ENCODE data around the gene VWDE.

VWDE gene

DNA sequence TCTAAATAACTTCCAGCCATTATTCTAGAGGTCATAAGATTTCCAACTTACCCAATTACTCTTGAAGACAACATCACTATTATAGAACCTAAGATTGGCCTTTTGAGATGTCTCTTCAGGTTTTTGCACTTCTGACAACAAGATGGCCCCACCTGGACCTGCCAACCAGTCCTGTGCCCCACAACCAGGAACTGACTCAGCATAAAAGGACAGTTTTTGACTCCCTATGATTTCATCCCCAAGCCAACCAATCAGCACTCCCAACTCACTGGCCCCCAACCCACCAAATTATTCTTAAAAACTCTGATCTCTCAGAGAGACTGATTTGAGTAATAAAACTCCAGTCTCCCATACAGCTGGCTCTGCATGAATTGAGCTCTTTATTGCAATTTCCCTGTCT is 98.2 kb downstream of the VWDE start:
- Histone ChIP-seq H2AFZ (ENCODE audit: low read depth, low read length) (no peak overlapping the region), H3K79me2 (ENCODE audit: low read length) (no peaks in the 10 kb centered on the region), H3K9me3 (ENCODE audit: insufficient read depth, low read length) (no peaks in the 10 kb centered on the region), H3K27ac (ENCODE audit: low read length) (no peak overlapping the region), H3K9ac (ENCODE audit: low read length) (no peak overlapping the region), H3K27me3 (ENCODE audit: low read depth, low read length) (0 out of 2 replicates have a peak, but pooled peaks cover 10% of the 10 kb centered on the region), H3K36me3 (replicated peaks; ENCODE audit: low read depth, low read length) (no peaks in the 10 kb centered on the region), H4K20me1 (ENCODE audit: insufficient read depth, low read length) (no peaks in the 10 kb centered on the region), H3K4me3 (ENCODE audit: low read length) (no peak overlapping the region), H3K4me1 (ENCODE audit: low read length) (no peaks in the 10 kb centered on the region), H3K4me2 (ENCODE audit: low read length) (no peak overlapping the region)
- TF ChIP-seq EZH2phosphoT487 (IDR thresholded peaks at IDR 0.05; ENCODE audit: low read depth) = no peak

DNA sequence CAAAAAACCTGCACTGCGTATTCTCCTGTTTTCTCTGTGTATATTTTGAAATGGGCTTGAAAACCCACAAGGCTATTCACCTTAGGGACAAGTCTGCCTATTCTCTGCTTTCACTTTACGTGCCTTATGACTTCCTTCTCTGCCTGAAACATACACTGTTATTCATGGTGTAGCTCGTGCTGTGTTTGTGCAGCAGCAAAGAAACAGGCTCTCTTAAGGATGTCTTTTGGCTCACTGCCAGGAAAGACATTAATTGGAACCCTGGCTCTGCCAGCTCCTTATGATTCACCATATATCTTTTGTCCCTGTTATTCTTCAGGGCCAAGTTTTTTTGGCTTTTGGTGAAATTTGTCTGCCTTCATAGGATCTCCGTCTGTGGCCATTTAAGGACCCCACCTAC is 100.2 kb downstream of the VWDE start:
- H3K4me2 ChIP-seq (ENCODE audit: low read length) = no peak overlapping the region
- no peak overlapping the region for H3K4me3 ChIP-seq (ENCODE audit: low read length)
- no peak overlapping the region for H3K9ac ChIP-seq (ENCODE audit: low read length)
- H3K27me3 ChIP-seq (ENCODE audit: low read depth, low read length) = 0 out of 2 replicates have a peak, but pooled peaks cover 3% of the 10 kb centered on the region
- H3K79me2 ChIP-seq (ENCODE audit: low read length) = no peaks in the 10 kb centered on the region
- TF ChIP-seq, protein P1, sequence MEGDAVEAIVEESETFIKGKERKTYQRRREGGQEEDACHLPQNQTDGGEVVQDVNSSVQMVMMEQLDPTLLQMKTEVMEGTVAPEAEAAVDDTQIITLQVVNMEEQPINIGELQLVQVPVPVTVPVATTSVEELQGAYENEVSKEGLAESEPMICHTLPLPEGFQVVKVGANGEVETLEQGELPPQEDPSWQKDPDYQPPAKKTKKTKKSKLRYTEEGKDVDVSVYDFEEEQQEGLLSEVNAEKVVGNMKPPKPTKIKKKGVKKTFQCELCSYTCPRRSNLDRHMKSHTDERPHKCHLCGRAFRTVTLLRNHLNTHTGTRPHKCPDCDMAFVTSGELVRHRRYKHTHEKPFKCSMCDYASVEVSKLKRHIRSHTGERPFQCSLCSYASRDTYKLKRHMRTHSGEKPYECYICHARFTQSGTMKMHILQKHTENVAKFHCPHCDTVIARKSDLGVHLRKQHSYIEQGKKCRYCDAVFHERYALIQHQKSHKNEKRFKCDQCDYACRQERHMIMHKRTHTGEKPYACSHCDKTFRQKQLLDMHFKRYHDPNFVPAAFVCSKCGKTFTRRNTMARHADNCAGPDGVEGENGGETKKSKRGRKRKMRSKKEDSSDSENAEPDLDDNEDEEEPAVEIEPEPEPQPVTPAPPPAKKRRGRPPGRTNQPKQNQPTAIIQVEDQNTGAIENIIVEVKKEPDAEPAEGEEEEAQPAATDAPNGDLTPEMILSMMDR (IDR thresholded peaks at IDR 0.05; ENCODE audit: low read depth, low read length) = no peak
- no peak for TF ChIP-seq EZH2phosphoT487 (IDR thresholded peaks at IDR 0.05; ENCODE audit: low read depth)
- H4K20me1 ChIP-seq (ENCODE audit: insufficient read depth, low read length) = no peaks in the 10 kb centered on the region
- H3K36me3 ChIP-seq (replicated peaks; ENCODE audit: low read depth, low read length) = no peaks in the 10 kb centered on the region
- H3K4me1 ChIP-seq (ENCODE audit: low read length) = no peaks in the 10 kb centered on the region
- no peak overlapping the region for H3K27ac ChIP-seq (ENCODE audit: low read length)
- H3K9me3 ChIP-seq (ENCODE audit: insufficient read depth, low read length) = no peaks in the 10 kb centered on the region
- no peak overlapping the region for H2AFZ ChIP-seq (ENCODE audit: low read depth, low read length)

DNA sequence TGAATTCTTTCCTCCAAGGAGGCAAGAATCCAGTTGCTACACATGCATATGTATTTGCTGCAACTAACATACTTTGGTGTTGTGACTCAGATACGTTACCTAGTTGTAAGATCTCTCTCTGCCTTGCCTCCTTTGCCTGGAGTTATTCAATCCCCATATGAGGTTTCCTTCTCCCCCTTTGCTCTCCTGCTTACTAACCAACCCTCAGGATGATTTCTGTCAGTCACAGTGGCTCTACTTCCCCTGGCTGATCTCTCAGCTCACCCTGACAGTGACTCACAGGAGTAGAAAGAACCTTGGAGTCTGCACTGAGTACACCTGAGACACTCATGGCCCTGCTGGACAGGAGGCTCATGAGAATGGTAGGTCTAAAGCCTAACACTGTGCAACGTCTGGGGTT is 100.6 kb downstream of the VWDE start:
- Histone ChIP-seq H3K27ac (ENCODE audit: low read length) (no peak overlapping the region), H3K9me3 (ENCODE audit: insufficient read depth, low read length) (no peaks in the 10 kb centered on the region), H4K20me1 (ENCODE audit: insufficient read depth, low read length) (no peaks in the 10 kb centered on the region), H3K9ac (ENCODE audit: low read length) (no peak overlapping the region), H2AFZ (ENCODE audit: low read depth, low read length) (no peak overlapping the region), H3K79me2 (ENCODE audit: low read length) (no peaks in the 10 kb centered on the region), H3K36me3 (replicated peaks; ENCODE audit: low read depth, low read length) (no peaks in the 10 kb centered on the region), H3K4me2 (ENCODE audit: low read length) (no peak overlapping the region), H3K4me1 (ENCODE audit: low read length) (no peaks in the 10 kb centered on the region), H3K27me3 (ENCODE audit: low read depth, low read length) (no peaks in the 10 kb centered on the region), H3K4me3 (ENCODE audit: low read length) (no peak overlapping the region)
- TF ChIP-seq EZH2phosphoT487 (IDR thresholded peaks at IDR 0.05; ENCODE audit: low read depth) = no peak
- TF ChIP-seq, protein P1 (IDR thresholded peaks at IDR 0.05; ENCODE audit: low read depth, low read length) = no peak

DNA sequence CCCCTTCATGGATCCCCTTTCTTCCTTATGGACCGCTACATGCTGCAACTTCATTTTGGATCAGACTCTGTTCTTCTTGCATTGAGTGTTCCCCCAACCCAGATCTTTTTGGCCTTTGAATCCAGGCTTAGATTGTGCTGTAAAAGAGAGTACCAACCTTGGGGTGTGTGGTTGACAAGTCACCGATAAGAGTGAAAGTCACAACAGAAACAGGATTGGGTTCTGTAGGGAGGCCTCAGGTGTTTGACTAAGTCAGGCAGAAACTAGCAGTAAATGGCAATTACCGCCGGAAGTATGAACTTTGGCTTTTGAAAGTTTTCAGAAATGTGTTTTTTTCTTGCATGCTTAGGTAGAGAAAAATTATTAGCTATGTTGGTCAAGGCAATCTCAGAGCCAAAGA is 103.2 kb downstream of the VWDE start:
- Histone ChIP-seq H3K4me2 (ENCODE audit: low read length) (no peak overlapping the region), H2AFZ (ENCODE audit: low read depth, low read length) (no peak overlapping the region), H3K79me2 (ENCODE audit: low read length) (no peaks in the 10 kb centered on the region), H3K9me3 (ENCODE audit: insufficient read depth, low read length) (no peaks in the 10 kb centered on the region), H3K4me1 (ENCODE audit: low read length) (no peaks in the 10 kb centered on the region), H4K20me1 (ENCODE audit: insufficient read depth, low read length) (no peaks in the 10 kb centered on the region), H3K27ac (ENCODE audit: low read length) (no peak overlapping the region), H3K36me3 (replicated peaks; ENCODE audit: low read depth, low read length) (no peaks in the 10 kb centered on the region), H3K4me3 (ENCODE audit: low read length) (no peak overlapping the region), H3K27me3 (ENCODE audit: low read depth, low read length) (no peaks in the 10 kb centered on the region), H3K9ac (ENCODE audit: low read length) (no peak overlapping the region)
- TF ChIP-seq, protein P1 (IDR thresholded peaks at IDR 0.05; ENCODE audit: low read depth, low read length) = no peak
- TF ChIP-seq EZH2phosphoT487 (IDR thresholded peaks at IDR 0.05; ENCODE audit: low read depth) = no peak

DNA sequence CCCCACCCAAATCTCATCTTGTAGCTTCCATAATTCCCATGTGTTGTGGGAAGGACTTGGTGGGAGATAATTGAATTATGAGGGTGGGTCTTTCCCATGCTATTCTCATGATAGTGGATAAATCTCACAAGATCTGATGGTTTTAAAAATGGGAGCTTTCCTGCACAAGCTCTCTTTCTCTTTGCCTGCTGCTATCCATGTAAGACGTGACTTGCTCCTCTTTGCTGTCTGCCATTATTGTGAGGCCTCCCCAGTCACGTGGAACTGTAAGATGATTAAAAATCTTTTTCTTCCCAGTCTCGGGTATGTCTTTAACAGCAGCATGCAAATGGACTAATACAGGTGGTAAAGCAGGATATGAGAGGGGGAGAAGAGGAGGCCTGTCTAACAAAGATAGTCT is 104.3 kb downstream of the VWDE start:
- Histone ChIP-seq H3K4me3 (ENCODE audit: low read length) (no peak overlapping the region), H3K4me1 (ENCODE audit: low read length) (peaks cover 8% of the 10 kb centered on the region), H3K27ac (ENCODE audit: low read length) (no peak overlapping the region), H3K4me2 (ENCODE audit: low read length) (no peak overlapping the region), H3K9ac (ENCODE audit: low read length) (no peak overlapping the region), H2AFZ (ENCODE audit: low read depth, low read length) (no peak overlapping the region), H4K20me1 (ENCODE audit: insufficient read depth, low read length) (no peaks in the 10 kb centered on the region), H3K9me3 (ENCODE audit: insufficient read depth, low read length) (no peaks in the 10 kb centered on the region), H3K27me3 (ENCODE audit: low read depth, low read length) (no peaks in the 10 kb centered on the region), H3K79me2 (ENCODE audit: low read length) (no peaks in the 10 kb centered on the region), H3K36me3 (replicated peaks; ENCODE audit: low read depth, low read length) (no peaks in the 10 kb centered on the region)
- TF ChIP-seq, protein P1 (IDR thresholded peaks at IDR 0.05; ENCODE audit: low read depth, low read length) = no peak
- TF ChIP-seq EZH2phosphoT487 (IDR thresholded peaks at IDR 0.05; ENCODE audit: low read depth) = no peak

All from OCI-LY3 (cell line).